ENCODE data around the gene RFX4.

- TF ChIP-seq, protein P1, sequence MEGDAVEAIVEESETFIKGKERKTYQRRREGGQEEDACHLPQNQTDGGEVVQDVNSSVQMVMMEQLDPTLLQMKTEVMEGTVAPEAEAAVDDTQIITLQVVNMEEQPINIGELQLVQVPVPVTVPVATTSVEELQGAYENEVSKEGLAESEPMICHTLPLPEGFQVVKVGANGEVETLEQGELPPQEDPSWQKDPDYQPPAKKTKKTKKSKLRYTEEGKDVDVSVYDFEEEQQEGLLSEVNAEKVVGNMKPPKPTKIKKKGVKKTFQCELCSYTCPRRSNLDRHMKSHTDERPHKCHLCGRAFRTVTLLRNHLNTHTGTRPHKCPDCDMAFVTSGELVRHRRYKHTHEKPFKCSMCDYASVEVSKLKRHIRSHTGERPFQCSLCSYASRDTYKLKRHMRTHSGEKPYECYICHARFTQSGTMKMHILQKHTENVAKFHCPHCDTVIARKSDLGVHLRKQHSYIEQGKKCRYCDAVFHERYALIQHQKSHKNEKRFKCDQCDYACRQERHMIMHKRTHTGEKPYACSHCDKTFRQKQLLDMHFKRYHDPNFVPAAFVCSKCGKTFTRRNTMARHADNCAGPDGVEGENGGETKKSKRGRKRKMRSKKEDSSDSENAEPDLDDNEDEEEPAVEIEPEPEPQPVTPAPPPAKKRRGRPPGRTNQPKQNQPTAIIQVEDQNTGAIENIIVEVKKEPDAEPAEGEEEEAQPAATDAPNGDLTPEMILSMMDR (IDR thresholded peaks at IDR 0.05), result no peak
- TF ChIP-seq POLR2AphosphoS5 (IDR thresholded peaks at IDR 0.05; ENCODE audit: low read depth, low read length), result no peak
- TF ChIP-seq TCF7L2 (IDR thresholded peaks at IDR 0.05; ENCODE audit: low read depth, low read length), result no peak
These were observed 200.7 kb downstream of the RFX4 start for GRCh38 chr12:106783515-106783914.

Data from Panc1 (cell line).